ENCODE measurements around the gene SETD1A. TPM values are rescaled to one million over a fixed set of nuclear protein-coding genes. Genes with fewer than 3 reads are reported as not detected.

Gene SETD1A
- total and polyA plus RNA-seq, 2 donors (not counting 1 experiment from before 2014, with no cell fraction given), result 1.4 to 3.5 TPM

GRCh38 chr16:30990105-30990504 lies 32.6 kb downstream of the SETD1A start:
- TF ChIP-seq EZH2 (IDR thresholded peaks at IDR 0.05; ENCODE audit: low read length, missing control alignments) (no peak), CTCF (conservative IDR thresholded peaks at IDR 0.05 in 1 of 2, IDR thresholded peaks at IDR 0.05 in 1 of 2; ENCODE audit: low read depth in 1 of 2, low read length in 2 of 2) (no peak)
- no peak for DNase-seq (ENCODE audit: low read depth in 2 of 2)
- Histone ChIP-seq H3K4me2 (ENCODE audit: extremely low read depth, insufficient read depth, low read length) (no peak overlapping the region), H3K9ac (ENCODE audit: insufficient read depth, low read length) (no peak overlapping the region), H3K4me3 (replicated peaks in 1 of 4; ENCODE audit: control extremely low read depth in 1 of 4, insufficient read depth in 1 of 4, low read depth in 3 of 4, low read length in 4 of 4) (no peak overlapping the region), H4K20me1 (ENCODE audit: control insufficient read depth, extremely low read depth, insufficient read depth, low read length) (no peaks in the 10 kb centered on the region), H3K4me1 (ENCODE audit: control insufficient read depth, extremely low read depth, insufficient read depth, low read length) (peaks cover 10% of the 10 kb centered on the region), H3K36me3 (ENCODE audit: control insufficient read depth, insufficient read depth, low read length) (peaks cover 7% of the 10 kb centered on the region), H3K9me3 (ENCODE audit: control insufficient read depth, insufficient read depth, low read depth, low read length) (no peaks in the 10 kb centered on the region), H3K79me2 (ENCODE audit: control insufficient read depth, insufficient read depth, low read length) (no peaks in the 10 kb centered on the region), H3K27me3 (ENCODE audit: control insufficient read depth, insufficient read depth, low read length) (no peaks in the 10 kb centered on the region), H3K27ac (ENCODE audit: insufficient read depth, low read length) (no peak overlapping the region), H2AFZ (ENCODE audit: low read length) (no peak overlapping the region)

GRCh38 chr16:30991052-30991451 lies 33.5 kb downstream of the SETD1A start:
- Histone ChIP-seq H3K4me3 (replicated peaks in 1 of 4; ENCODE audit: control extremely low read depth in 1 of 4, insufficient read depth in 1 of 4, low read depth in 3 of 4, low read length in 4 of 4) (no peak overlapping the region), H3K4me1 (ENCODE audit: control insufficient read depth, extremely low read depth, insufficient read depth, low read length) (peaks cover under 1% of the 10 kb centered on the region), H3K79me2 (ENCODE audit: control insufficient read depth, insufficient read depth, low read length) (no peaks in the 10 kb centered on the region), H3K9ac (ENCODE audit: insufficient read depth, low read length) (no peak overlapping the region), H3K4me2 (ENCODE audit: extremely low read depth, insufficient read depth, low read length) (no peak overlapping the region), H3K9me3 (ENCODE audit: control insufficient read depth, insufficient read depth, low read depth, low read length) (no peaks in the 10 kb centered on the region), H3K27ac (ENCODE audit: insufficient read depth, low read length) (no peak overlapping the region), H4K20me1 (ENCODE audit: control insufficient read depth, extremely low read depth, insufficient read depth, low read length) (no peaks in the 10 kb centered on the region), H2AFZ (ENCODE audit: low read length) (no peak overlapping the region), H3K27me3 (ENCODE audit: control insufficient read depth, insufficient read depth, low read length) (no peaks in the 10 kb centered on the region), H3K36me3 (ENCODE audit: control insufficient read depth, insufficient read depth, low read length) (peaks cover 7% of the 10 kb centered on the region)
- DNase-seq (ENCODE audit: low read depth in 2 of 2), result no peak
- no peak for TF ChIP-seq CTCF (conservative IDR thresholded peaks at IDR 0.05 in 1 of 2, IDR thresholded peaks at IDR 0.05 in 1 of 2; ENCODE audit: low read depth in 1 of 2, low read length in 2 of 2)
- no peak for TF ChIP-seq EZH2 (IDR thresholded peaks at IDR 0.05; ENCODE audit: low read length, missing control alignments)

GRCh38 chr16:30992276-30992780 lies 34.8 kb downstream of the SETD1A start:
- peaks cover 2% of the 10 kb centered on the region for H3K4me1 ChIP-seq (ENCODE audit: control insufficient read depth, extremely low read depth, insufficient read depth, low read length)
- H3K4me2 ChIP-seq (ENCODE audit: extremely low read depth, insufficient read depth, low read length), result no peak overlapping the region
- H4K20me1 ChIP-seq (ENCODE audit: control insufficient read depth, extremely low read depth, insufficient read depth, low read length), result no peaks in the 10 kb centered on the region
- H3K79me2 ChIP-seq (ENCODE audit: control insufficient read depth, insufficient read depth, low read length), result no peaks in the 10 kb centered on the region
- H3K9me3 ChIP-seq (ENCODE audit: control insufficient read depth, insufficient read depth, low read depth, low read length), result no peaks in the 10 kb centered on the region
- no peaks in the 10 kb centered on the region for H3K27me3 ChIP-seq (ENCODE audit: control insufficient read depth, insufficient read depth, low read length)
- no peak for DNase-seq (ENCODE audit: low read depth in 2 of 2)
- TF ChIP-seq CTCF (conservative IDR thresholded peaks at IDR 0.05 in 1 of 2, IDR thresholded peaks at IDR 0.05 in 1 of 2; ENCODE audit: low read depth in 1 of 2, low read length in 2 of 2) (no peak), EZH2 (IDR thresholded peaks at IDR 0.05; ENCODE audit: low read length, missing control alignments) (no peak)
- no peak overlapping the region for H3K27ac ChIP-seq (ENCODE audit: insufficient read depth, low read length)
- H3K4me3 ChIP-seq (replicated peaks in 1 of 4; ENCODE audit: control extremely low read depth in 1 of 4, insufficient read depth in 1 of 4, low read depth in 3 of 4, low read length in 4 of 4), result no peak overlapping the region
- H2AFZ ChIP-seq (ENCODE audit: low read length), result no peak overlapping the region
- peaks cover 4% of the 10 kb centered on the region for H3K36me3 ChIP-seq (ENCODE audit: control insufficient read depth, insufficient read depth, low read length)
- H3K9ac ChIP-seq (ENCODE audit: insufficient read depth, low read length), result no peak overlapping the region
